Naive thymus-derived CD8-positive, alpha-beta T cell (primary cell): ENCODE data around the gene TTLL11. TPM values are rescaled to one million over a fixed set of nuclear protein-coding genes. Genes with fewer than 3 reads are reported as not detected.

ENCODE experiments used
- ATAC-seq, 2 donors: fragments of 150-1000 bp; cut with Tn5 transposase in 1 of 2; sonication (Bioruptor Pico), chemical (Tn5 transposase) in 1 of 2; 1 replicate in 1 of 2; 2 replicates in 1 of 2; pipeline ENCODE4 v1.10.0; 2021; ENCODE audit warnings: mild to moderate bottlenecking in 2 of 2, moderate library complexity in 2 of 2
- POLR2A ChIA-PET: fragments of 350-600 bp; sonication (Branson Sonifier 250); formaldehyde crosslinking; loops from one replicate; lab custom pipeline; 2021; ENCODE audit warnings: antibody characterized with exemption; lab: Charles Lee
- DNase-seq, 10 donors: peaks; one replicate each; pipeline versions ENCODE4 v3.0.0 to v3.0.0-alpha.2; 2020 to 2022
- H3K27ac Mint-ChIP-seq, 10 donors: one replicate each; pipeline ENCODE4 v1.8.0; 2020 to 2022; ENCODE audit warnings: mild to moderate bottlenecking in 10 of 10, mixed read lengths in 10 of 10, moderate library complexity in 4 of 10, inconsistent platforms in 1 of 10
- H3K27me3 Mint-ChIP-seq, 5 donors: one replicate each; pipeline ENCODE4 v1.8.0; 2021 to 2022; ENCODE audit warnings: mixed read lengths in 5 of 5
- H3K36me3 Mint-ChIP-seq, 3 donors: one replicate each; pipeline ENCODE4 v1.8.0; 2020 to 2022; ENCODE audit warnings: mixed read lengths in 3 of 3, mild to moderate bottlenecking in 2 of 3, inconsistent platforms in 1 of 3
- H3K4me1 Mint-ChIP-seq, 4 donors: one replicate each; pipeline ENCODE4 v1.8.0; 2021 to 2022; ENCODE audit warnings: mixed read lengths in 4 of 4
- H3K4me3 Mint-ChIP-seq, 10 donors: one replicate each; pipeline ENCODE4 v1.8.0; 2020 to 2022; ENCODE audit warnings: mild to moderate bottlenecking in 10 of 10, mixed read lengths in 10 of 10, moderate library complexity in 6 of 10, inconsistent platforms in 1 of 10
- H3K9me3 Mint-ChIP-seq, 9 donors: one replicate each; pipeline ENCODE4 v1.8.0; 2020 to 2022; ENCODE audit warnings: mixed read lengths in 9 of 9, mild to moderate bottlenecking in 3 of 9, inconsistent platforms in 1 of 9, moderate library complexity in 1 of 9
- polyA plus RNA-seq, 3 donors: library from polyadenylated mRNA; unstranded; fragments of 300-500 nt; fragmentation: Illumina TruSeq; gene quantifications; one replicate each; pipeline ENCODE4 v1.2.3, GENCODE V29; 2021
- total RNA-seq, 8 experiments: library from RNA in 2 of 8; stranded (reverse) in 2 of 8; gene quantifications; one replicate each; pipeline ENCODE4 v1.2.3 and lab custom pipeline; 2021 to 2026

Gene TTLL11
- total and polyA plus RNA-seq, 5 experiments from 2014 or later = 2.6 to 6.9 (median 3.8) TPM

- Mint-ChIP-seq H3K27me3 (peaks cover 0 to 8% (median 4%) of the 10 kb centered on the region in 5 donors), H3K36me3 (peaks cover 0 to 9% (median 7%) of the 10 kb centered on the region in 3 donors), H3K4me3 (peak overlapping the region in 8 of 10 donors; percentile 8 to 80 (median 28)), H3K27ac (peak overlapping the region in 1 of 10 donors; percentile 41), H3K4me1 (peaks cover 10 to 14% (median 13%) of the 10 kb centered on the region in 4 donors), H3K9me3 (peaks cover 0 to 12% (median 6%) of the 10 kb centered on the region in 9 donors)
- DNase-seq (peak; percentile 60 to 87 (median 76)), ATAC-seq (peak; percentile 83 to 89)
- POLR2A ChIA-PET = interaction anchor here (0.5 to 1.8 kb wide), 3 partner anchors 19 to 251 kb away, joined by 3 to 6 read pairs (median 3); no protein-coding TSS in a partner anchor
These were observed 6.3 kb upstream of the TTLL11 start for GRCh38 chr9:122099271-122099869.

GRCh38 chr9:122097679-122098315 is 4.7 kb upstream of the TTLL11 start:
- Mint-ChIP-seq H3K36me3 (no peaks in the 10 kb centered on the region), H3K27ac (no peak overlapping the region), H3K9me3 (no peaks in the 10 kb centered on the region), H3K27me3 (peaks cover 0 to 8% (median 4%) of the 10 kb centered on the region in 5 donors), H3K4me1 (peaks cover 16 to 24% (median 20%) of the 10 kb centered on the region in 4 donors), H3K4me3 (no peak overlapping the region)
- ATAC-seq (no peak), DNase-seq (no peak)
- POLR2A ChIA-PET = no interaction called here

GRCh38 chr9:122096620-122097415 is 3.7 kb upstream of the TTLL11 start:
- H3K4me3 Mint-ChIP-seq = no peak overlapping the region
- ATAC-seq (no peak), DNase-seq (no peak)
- no peaks in the 10 kb centered on the region for H3K9me3 Mint-ChIP-seq
- no peaks in the 10 kb centered on the region for H3K36me3 Mint-ChIP-seq
- peak overlapping the region in 1 of 10 donors; percentile 35 for H3K27ac Mint-ChIP-seq
- POLR2A ChIA-PET = no interaction called here
- H3K4me1 Mint-ChIP-seq = peaks cover 21 to 31% (median 26%) of the 10 kb centered on the region in 4 donors
- peaks cover 0 to 8% (median 4%) of the 10 kb centered on the region in 5 donors for H3K27me3 Mint-ChIP-seq

- DNase-seq (peak; percentile 18 to 68 (median 37)), ATAC-seq (no peak)
- POLR2A ChIA-PET = interaction anchor here (0.6 kb wide), 1 partner anchor 1229 kb away, joined by 4 read pairs; no protein-coding TSS in a partner anchor
- no peaks in the 10 kb centered on the region for H3K9me3 Mint-ChIP-seq
- H3K36me3 Mint-ChIP-seq = peaks cover 0 to 4% (median 0%) of the 10 kb centered on the region in 3 donors
- peak overlapping the region in 2 of 10 donors; percentile 15 to 28 for H3K27ac Mint-ChIP-seq
- H3K4me1 Mint-ChIP-seq = peaks cover 32 to 46% (median 42%) of the 10 kb centered on the region in 4 donors
- H3K4me3 Mint-ChIP-seq = peak overlapping the region; percentile 4 to 93 (median 68)
- H3K27me3 Mint-ChIP-seq = peaks cover 0 to 8% (median 4%) of the 10 kb centered on the region in 5 donors
These were observed 2.1 kb upstream of the TTLL11 start for GRCh38 chr9:122095010-122095767.

GRCh38 chr9:122091682-122092592 is 1.2 kb downstream of the TTLL11 start:
- H3K36me3 Mint-ChIP-seq = peaks cover 0 to 4% (median 0%) of the 10 kb centered on the region in 3 donors
- peaks cover 32 to 58% (median 50%) of the 10 kb centered on the region in 4 donors for H3K4me1 Mint-ChIP-seq
- peak in 1 of 10 donors; percentile 4 for DNase-seq
- POLR2A ChIA-PET = no interaction called here
- H3K4me3 Mint-ChIP-seq = peak overlapping the region; percentile 85 to 96 (median 92)
- H3K9me3 Mint-ChIP-seq = no peaks in the 10 kb centered on the region
- peak overlapping the region; percentile 41 to 94 (median 80) for H3K27ac Mint-ChIP-seq
- ATAC-seq = no peak
- H3K27me3 Mint-ChIP-seq = peaks cover 0 to 3% (median 0%) of the 10 kb centered on the region in 5 donors

- Mint-ChIP-seq H3K4me1 (peaks cover 30 to 58% (median 52%) of the 10 kb centered on the region in 4 donors), H3K27me3 (peaks cover 0 to 3% (median 0%) of the 10 kb centered on the region in 5 donors)
These were observed 2.1 kb downstream of the TTLL11 start for GRCh38 chr9:122090981-122091380.

GRCh38 chr9:122090287-122090883 is 2.7 kb downstream of the TTLL11 start:
- ATAC-seq (no peak), DNase-seq (no peak)
- Mint-ChIP-seq H3K4me3 (peak overlapping the region in 6 of 10 donors; percentile 42 to 95 (median 52)), H3K27me3 (peaks cover 0 to 3% (median 0%) of the 10 kb centered on the region in 5 donors), H3K27ac (no peak overlapping the region), H3K4me1 (peaks cover 30 to 57% (median 51%) of the 10 kb centered on the region in 4 donors), H3K36me3 (peaks cover 0 to 4% (median 0%) of the 10 kb centered on the region in 3 donors), H3K9me3 (no peaks in the 10 kb centered on the region)
- POLR2A ChIA-PET = no interaction called here

More at GRCh38 chr9:122090981-122091380, 2.1 kb downstream of the TTLL11 start:
- POLR2A ChIA-PET = no interaction called here
- ATAC-seq (no peak), DNase-seq (no peak)
- Mint-ChIP-seq H3K4me3 (peak overlapping the region; percentile 85 to 96 (median 92)), H3K27ac (peak overlapping the region in 1 of 10 donors; percentile 60), H3K36me3 (peaks cover 0 to 4% (median 0%) of the 10 kb centered on the region in 3 donors), H3K9me3 (no peaks in the 10 kb centered on the region)

- H3K27me3 Mint-ChIP-seq = no peaks in the 10 kb centered on the region
- H3K4me3 Mint-ChIP-seq = no peak overlapping the region
- DNase-seq (no peak), ATAC-seq (no peak)
- no peak overlapping the region for H3K27ac Mint-ChIP-seq
- H3K4me1 Mint-ChIP-seq = peaks cover 25 to 48% (median 39%) of the 10 kb centered on the region in 4 donors
- peaks cover 0 to 4% (median 0%) of the 10 kb centered on the region in 3 donors for H3K36me3 Mint-ChIP-seq
- POLR2A ChIA-PET = no interaction called here
- H3K9me3 Mint-ChIP-seq = no peaks in the 10 kb centered on the region
These were observed 4.0 kb downstream of the TTLL11 start for GRCh38 chr9:122088880-122089706.

- ATAC-seq = no peak
- POLR2A ChIA-PET = no interaction called here
- H3K4me1 Mint-ChIP-seq = peaks cover 23 to 42% (median 33%) of the 10 kb centered on the region in 4 donors
- H3K4me3 Mint-ChIP-seq = no peak overlapping the region
- H3K36me3 Mint-ChIP-seq = peaks cover 0 to 4% (median 0%) of the 10 kb centered on the region in 3 donors
- no peak for DNase-seq
- peak overlapping the region in 2 of 10 donors; percentile 34 to 65 for H3K27ac Mint-ChIP-seq
- H3K9me3 Mint-ChIP-seq = no peaks in the 10 kb centered on the region
- H3K27me3 Mint-ChIP-seq = no peaks in the 10 kb centered on the region
These were observed 5.5 kb downstream of the TTLL11 start for GRCh38 chr9:122087406-122088200.
